NCI-H1930 (cell line): ENCODE data around the gene LONP1.
"Not testable (repeated sequence)": the region's sequence is repeated elsewhere in the genome, so short reads cannot be mapped to it uniquely, and the experiment has no call there.

ENCODE experiments used
- DNase-seq, 2 experiments: peaks; one replicate each; lab custom pipeline; 2025; lab: John Stamatoyannopoulos, UW

LONP1 gene

GRCh38 chr19:5692723-5693194, 27.2 kb downstream of the LONP1 start:
- DNase-seq = no peak

- no peak for DNase-seq
Observed at GRCh38 chr19:5691822-5692722, 27.9 kb downstream of the LONP1 start.

DNA sequence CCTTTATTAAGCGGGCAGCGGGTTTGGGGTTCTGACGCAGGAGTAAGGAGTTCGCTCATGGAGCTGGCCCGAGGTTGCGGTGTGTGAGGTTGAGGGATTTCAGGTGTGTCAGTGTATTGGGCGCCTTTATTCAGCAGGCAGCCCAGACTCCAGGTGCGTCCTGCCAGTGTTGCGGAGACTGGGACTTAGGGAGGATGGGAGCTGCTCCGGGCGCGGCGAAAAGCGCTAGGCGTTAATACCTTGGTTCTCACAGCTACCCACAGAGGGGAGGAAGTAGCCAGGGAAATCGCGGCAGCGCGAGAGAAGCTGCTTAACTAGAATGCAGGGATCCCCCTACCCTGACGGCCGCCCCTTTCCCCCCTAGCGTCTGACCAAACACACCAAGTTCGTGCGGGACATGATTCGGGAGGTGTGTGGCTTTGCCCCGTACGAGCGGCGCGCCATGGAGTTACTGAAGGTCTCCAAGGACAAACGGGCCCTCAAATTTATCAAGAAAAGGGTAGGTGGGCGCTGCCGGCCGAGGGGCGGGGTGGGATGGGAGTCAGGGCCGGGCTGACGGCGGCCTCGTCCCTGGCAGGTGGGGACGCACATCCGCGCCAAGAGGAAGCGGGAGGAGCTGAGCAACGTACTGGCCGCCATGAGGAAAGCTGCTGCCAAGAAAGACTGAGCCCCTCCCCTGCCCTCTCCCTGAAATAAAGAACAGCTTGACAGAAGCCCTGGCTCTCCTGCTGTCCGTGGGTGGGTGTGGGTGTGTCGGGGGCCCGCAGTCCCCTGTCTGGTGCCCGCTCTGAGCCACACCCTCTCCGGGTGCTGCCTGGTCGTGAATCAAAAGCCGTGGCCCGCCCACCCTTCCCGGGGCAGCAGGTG, 28.8 kb downstream of the LONP1 start:
- DNase-seq = no peak

DNA sequence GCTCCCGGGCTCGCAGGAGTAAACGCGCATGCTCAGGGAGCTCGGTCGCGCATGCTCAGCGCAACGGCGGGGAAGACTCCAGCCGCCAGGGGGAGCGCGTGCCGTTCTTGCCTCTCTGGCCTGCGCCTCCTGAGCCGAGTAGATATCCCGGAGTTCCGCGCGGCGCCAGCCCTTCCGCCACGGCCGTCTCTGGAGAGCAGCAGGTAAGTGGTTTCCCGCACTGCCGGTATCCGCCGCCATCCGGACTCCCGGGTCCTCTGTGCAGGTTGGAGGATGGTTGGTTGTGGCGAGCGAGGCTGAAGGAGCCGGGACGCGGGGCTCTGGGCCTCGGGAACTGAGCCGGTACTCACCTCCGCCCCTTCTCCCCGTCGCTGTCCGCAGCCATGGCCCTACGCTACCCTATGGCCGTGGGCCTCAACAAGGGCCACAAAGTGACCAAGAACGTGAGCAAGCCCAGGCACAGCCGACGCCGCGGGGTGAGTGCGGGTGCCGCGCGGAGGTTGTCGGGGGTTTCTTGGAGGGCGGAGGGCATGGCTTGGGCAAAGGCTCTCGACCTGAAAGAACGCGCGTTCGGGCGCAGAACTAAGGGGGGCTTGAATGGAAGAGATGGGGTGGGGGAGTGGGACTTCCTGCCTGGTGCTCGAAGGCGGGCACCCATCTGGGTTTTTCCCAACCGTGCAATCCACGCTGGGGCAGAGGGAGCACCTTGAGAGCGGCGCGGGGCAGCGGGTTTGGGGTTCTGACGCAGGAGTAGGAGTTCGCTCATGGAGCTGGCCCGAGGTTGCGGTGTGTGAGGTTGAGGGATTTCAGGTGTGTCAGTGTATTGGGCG, 29.6 kb downstream of the LONP1 start, which contains the start of gene RPL36:
TSS of gene RPL36 (plus strand) at position 171 of the 830 bp plus-strand sequence. CDS start at position 384, 213 bp downstream.
- DNase-seq = peak; percentile 83 to 92

DNA sequence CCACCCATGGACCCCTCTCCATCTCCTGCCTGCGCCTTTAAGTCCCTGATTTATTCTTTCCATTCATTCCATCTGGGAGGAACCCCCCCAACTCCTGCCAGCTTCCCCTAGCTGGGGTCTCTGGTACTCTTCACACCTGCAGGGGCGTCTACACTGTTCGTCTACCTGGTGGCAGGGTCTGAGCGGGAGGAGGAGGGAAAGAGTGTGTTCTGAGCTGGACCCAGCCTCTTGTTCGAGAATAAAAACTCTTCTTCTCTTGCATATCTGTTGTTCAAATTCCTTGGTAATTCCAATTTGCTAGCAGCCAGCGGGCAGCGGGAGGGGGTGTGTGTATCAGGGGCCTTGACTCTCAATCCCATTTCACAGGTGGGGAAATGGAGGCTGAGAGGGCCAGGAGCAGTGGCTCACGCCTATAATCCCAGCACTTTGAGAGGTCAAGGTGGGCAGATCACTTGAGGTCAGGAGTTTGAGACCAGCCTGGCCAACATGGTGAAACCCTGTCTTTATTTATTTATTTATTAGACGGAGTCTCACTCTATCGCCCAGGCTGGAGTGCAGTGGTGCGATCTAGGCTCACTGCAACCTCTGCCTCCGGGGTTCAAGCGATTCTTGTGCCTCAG, 31.6 kb downstream of the LONP1 start:
- DNase-seq = not testable (repeated sequence)

- no peak for DNase-seq
Observed at GRCh38 chr19:5687360-5688198, 32.4 kb downstream of the LONP1 start.

DNA sequence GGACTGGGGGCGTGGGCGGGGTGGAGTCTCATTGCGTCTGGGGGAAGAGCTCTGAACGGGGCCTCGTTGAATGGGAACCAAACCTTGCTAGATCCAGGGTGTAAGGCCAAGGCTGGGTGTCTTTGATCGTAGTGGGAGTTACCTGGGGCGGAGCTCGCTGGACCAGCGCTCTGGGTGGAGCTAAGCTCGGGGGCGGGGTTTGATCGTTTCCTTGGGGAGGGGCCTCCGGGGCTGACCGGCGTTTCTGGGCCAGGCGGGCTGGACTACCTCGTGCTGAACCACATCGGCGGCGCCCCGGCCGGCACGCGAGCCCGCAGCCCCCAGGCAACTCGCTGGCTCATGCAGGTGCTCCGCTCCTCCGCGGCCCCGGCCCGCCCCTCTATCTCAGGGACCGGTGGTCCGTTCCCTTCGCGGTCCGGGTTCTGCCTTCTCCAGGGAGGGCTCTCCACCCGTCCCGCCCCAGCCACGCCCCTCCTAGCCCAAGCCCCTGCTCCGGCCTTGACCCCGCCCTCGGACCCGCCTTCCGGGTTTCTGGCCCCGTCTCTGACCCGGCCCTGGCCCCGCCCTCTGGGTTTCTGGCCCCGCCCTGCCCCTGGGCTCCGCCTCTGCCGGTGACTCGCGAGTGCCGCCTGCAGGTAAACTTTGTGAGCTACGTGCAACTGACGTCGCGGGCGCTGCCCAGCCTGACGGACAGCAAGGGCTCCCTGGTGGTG, 33.1 kb downstream of the LONP1 start:
- DNase-seq = peak; percentile 62 to 72

DNA sequence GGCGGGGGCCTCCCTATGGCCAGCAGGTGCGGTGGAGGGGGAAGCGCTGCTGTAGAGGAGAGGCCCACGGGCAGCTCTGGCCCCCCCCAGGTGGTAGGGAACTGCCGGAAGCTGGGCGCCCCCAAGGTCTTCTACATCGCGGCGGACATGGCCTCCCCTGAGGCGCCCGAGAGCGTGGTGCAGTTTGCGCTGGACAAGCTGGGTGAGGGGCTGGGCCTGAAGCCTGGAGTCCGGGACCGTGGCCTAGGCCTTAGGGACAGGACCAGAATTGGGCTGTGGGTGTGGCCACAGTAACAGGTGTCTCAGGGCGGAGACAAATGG, 33.7 kb downstream of the LONP1 start:
- DNase-seq = no peak

GRCh38 chr19:5684694-5685430, 35.1 kb downstream of the LONP1 start:
- no peak for DNase-seq

- DNase-seq = no peak
Observed at GRCh38 chr19:5683177-5683886, 36.6 kb downstream of the LONP1 start.

GRCh38 chr19:5682107-5682482, 37.9 kb downstream of the LONP1 start:
- DNase-seq = no peak

GRCh38 chr19:5681391-5682106, 38.4 kb downstream of the LONP1 start:
- DNase-seq = no peak

DNA sequence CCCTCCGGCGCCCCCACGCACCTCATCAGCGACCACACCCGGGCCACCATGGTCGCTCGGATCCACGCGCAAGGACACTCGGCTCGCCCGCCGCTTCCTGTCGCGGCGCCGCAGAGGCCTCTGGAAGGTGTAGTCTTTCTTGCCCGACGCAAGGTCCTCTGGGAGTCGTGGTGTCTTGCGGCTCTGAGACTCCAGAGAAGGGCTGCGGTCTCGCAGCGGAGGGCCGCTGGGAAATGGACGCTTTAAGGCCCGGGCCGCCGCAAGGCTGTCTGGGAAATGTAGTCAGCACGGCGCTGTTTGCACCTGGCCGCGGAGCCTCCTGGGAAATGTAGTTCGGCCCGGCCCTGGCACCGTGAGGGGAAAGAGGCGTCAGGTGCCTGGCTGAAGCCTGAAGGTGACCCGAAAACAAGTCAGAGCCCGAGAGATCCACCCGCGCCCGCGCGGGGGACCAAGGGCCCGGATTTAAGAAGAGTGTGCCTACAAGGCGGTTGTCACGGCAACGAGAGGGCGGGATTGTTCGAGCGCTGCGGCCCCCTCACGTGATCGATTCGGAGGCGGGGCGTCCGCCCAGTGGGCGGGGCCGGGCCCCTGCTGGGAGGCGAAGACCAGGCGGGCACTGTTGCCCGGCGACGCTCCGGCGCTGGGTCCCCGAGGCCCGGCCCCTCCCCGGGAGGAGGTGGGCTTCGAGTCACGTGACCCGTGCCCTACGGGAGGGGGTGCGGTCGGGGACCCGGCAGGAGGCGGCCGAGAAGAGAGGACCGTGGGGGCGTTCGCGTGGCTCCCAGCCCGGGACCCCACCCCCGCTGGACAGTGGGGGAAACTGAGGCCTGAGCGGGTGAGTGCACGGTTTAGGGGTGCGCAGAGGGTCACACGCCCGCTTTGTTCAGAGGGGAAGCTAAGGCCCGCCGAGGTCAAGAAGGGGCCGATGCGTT, 39.2 kb downstream of the LONP1 start, which contains the start of the genes HSD11B1L and MICOS13:
TSS of gene HSD11B1L (plus strand) at position 591 of the 932 bp plus-strand sequence. CDS start 3,806 bp downstream, outside the sequence.
TSS of gene MICOS13 (minus strand) at position 80 of the 932 bp plus-strand sequence. CDS start at position 50, 30 bp downstream.
- DNase-seq = peak; percentile 94 to 95

- no peak for DNase-seq
Observed at GRCh38 chr19:5680084-5680436, 39.9 kb downstream of the LONP1 start.

DNA sequence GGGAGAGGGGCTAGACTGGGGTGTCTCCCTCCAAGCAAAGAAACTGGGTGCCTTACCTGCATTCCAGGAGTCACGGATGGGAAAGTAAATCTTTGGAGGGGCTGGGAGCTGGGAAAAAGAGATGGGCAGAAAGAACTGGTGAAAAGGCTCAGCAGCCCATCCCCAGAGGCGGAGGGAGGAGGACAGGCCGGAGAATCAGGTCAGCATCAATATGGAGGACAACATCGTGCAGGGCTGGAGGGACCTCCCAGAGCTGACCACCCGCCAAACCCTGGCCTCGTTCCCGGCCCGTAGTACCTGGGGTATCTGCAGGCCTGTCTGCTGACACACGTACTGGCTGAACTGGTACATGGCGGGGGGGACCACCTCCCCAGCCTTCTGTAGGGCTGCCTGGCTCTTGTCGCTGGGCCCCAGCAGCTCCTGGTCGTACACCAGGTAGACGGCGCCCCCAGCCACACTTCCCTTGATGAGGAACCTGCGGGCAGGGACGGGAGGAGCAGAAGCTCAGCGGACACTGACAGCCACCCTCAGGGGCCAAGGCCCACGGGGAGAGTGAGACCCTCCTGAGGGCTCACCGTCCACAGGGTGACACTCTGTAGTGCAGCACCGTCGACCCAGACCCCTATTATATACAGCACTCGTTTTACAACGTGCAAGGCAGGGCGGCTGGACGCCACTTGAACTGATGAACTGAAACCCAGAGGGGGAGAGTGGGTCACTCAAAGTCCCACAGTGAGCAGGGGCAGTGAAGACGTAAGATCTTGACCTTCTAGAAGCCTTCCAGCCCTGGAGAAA, 40.5 kb downstream of the LONP1 start:
- DNase-seq = no peak
